OCI-LY7 (cell line): ENCODE data around the gene SETD1B. TPM values are rescaled to one million over a fixed set of nuclear protein-coding genes. Genes with fewer than 3 reads are reported as not detected.

ENCODE experiments used
- BruUV-seq: library from RNA; stranded (reverse); fragments of 400-500 nt; replicated peaks from 2 replicates; lab custom pipeline; 2021; lab: Mats Ljungman, UMichigan
- CTCF ChIA-PET: fragments of 300-600 bp; sonication (Branson Sonifier 250); formaldehyde crosslinking; loops from one replicate; lab custom pipeline; 2022; ENCODE audit warnings: antibody characterized with exemption; ENCODE audit not compliant: unreplicated experiment; lab: Charles Lee
- POLR2A ChIA-PET: fragments of 300-600 bp; sonication (Branson Sonifier 250); formaldehyde crosslinking; loops from one replicate; lab custom pipeline; 2022; ENCODE audit warnings: antibody characterized with exemption; lab: Charles Lee
- DNase-seq: peaks from one replicate; pipeline ENCODE4 v3.0.0-alpha.2; 2015; ENCODE audit warnings: low spot score
- H2AFZ ChIP-seq: fragments of 200-600 bp; sonication (generic), shearing (Covaris generic); 2 replicates; pipeline ENCODE4 v1.6.1; 2014; ENCODE audit warnings: mild to moderate bottlenecking, antibody characterized with exemption, low read length, moderate library complexity
- H3K27ac ChIP-seq: fragments of 200-600 bp; sonication (generic); 2 replicates; pipeline ENCODE4 v1.5.1; 2014; ENCODE audit warnings: mixed run types, low read depth, mild to moderate bottlenecking, moderate library complexity, low read length, inconsistent platforms; ENCODE audit not compliant: poor library complexity, severe bottlenecking
- H3K36me3 ChIP-seq: fragments of 200-600 bp; sonication (generic); 2 replicates; pipeline ENCODE4 v1.6.1; 2014; ENCODE audit warnings: mild to moderate bottlenecking, antibody characterized with exemption, low read length, moderate library complexity, mixed read lengths; ENCODE audit not compliant: insufficient read depth
- H3K4me1 ChIP-seq: fragments of 200-600 bp; sonication (generic); 2 replicates; pipeline ENCODE4 v1.5.1; 2014; ENCODE audit warnings: mild to moderate bottlenecking, low read length; ENCODE audit not compliant: insufficient read depth, poor library complexity, severe bottlenecking
- H3K4me2 ChIP-seq: fragments of 200-600 bp; sonication (generic); 2 replicates; pipeline ENCODE4 v1.6.1; 2014; ENCODE audit warnings: mild to moderate bottlenecking, low read length
- H3K4me3 ChIP-seq: fragments of 200-600 bp; sonication (generic); 2 replicates; pipeline ENCODE4 v1.5.1; 2014; ENCODE audit warnings: mild to moderate bottlenecking, low read depth, low read length; ENCODE audit not compliant: poor library complexity, severe bottlenecking
- H3K79me2 ChIP-seq: fragments of 200-600 bp; sonication (generic); 2 replicates; pipeline ENCODE4 v1.6.1; 2016; ENCODE audit warnings: low read depth, mild to moderate bottlenecking, low read length, moderate library complexity, mixed read lengths; ENCODE audit not compliant: insufficient read depth
- H3K9me2 ChIP-seq: fragments of 200-600 bp; sonication (generic); 2 replicates; pipeline ENCODE4 v1.6.1; 2016; ENCODE audit warnings: mild to moderate bottlenecking, low read length, mixed read lengths; ENCODE audit not compliant: insufficient read depth
- H3K9me3 ChIP-seq: fragments of 200-600 bp; sonication (generic); 2 replicates; pipeline ENCODE4 v1.6.1; 2014; ENCODE audit warnings: mild to moderate bottlenecking, mixed run types, low read length, mixed read lengths
- H4K20me1 ChIP-seq: fragments of 200-600 bp; sonication (generic); 2 replicates; pipeline ENCODE4 v1.6.1; 2014; ENCODE audit warnings: mild to moderate bottlenecking, antibody characterized with exemption, low read length, moderate library complexity, mixed read lengths; ENCODE audit not compliant: insufficient read depth
- EZH2phosphoT487 ChIP-seq: fragments of 200-600 bp; sonication (generic); IDR thresholded peaks from 2 replicates; pipeline ENCODE4 v1.6.1; 2018; ENCODE audit warnings: low read depth, borderline replicate concordance, mild to moderate bottlenecking, mixed run types, antibody characterized with exemption, low read length, moderate library complexity, mixed read lengths
- intact Hi-C: fragments of 100-400 bp; cut with micrococcal nuclease; formaldehyde crosslinking; loops from one replicate; pipeline ENCODE4 v1.10.0; 2022; ENCODE audit not compliant: unreplicated experiment
- total RNA-seq, 2 experiments: library from RNA; depleted of rRNA in 1 of 2; stranded (reverse); fragments of >200 nt in 1 of 2; shearing (Covaris generic) in 1 of 2; gene quantifications; 2 replicates each; pipeline ENCODE4 v1.2.3, GENCODE V29; 2014 to 2022
- TF ChIP-seq, protein P1 (sequence below): fragments of 200-600 bp; sonication (generic); conservative IDR thresholded peaks from 2 replicates; pipeline ENCODE4 v1.5.1; 2014; ENCODE audit warnings: mild to moderate bottlenecking, antibody characterized with exemption, low read length, moderate library complexity, mixed read lengths

The SETD1B gene
- total RNA-seq, 2 experiments from 2014 or later: 4.7 to 22.5 TPM

DNA sequence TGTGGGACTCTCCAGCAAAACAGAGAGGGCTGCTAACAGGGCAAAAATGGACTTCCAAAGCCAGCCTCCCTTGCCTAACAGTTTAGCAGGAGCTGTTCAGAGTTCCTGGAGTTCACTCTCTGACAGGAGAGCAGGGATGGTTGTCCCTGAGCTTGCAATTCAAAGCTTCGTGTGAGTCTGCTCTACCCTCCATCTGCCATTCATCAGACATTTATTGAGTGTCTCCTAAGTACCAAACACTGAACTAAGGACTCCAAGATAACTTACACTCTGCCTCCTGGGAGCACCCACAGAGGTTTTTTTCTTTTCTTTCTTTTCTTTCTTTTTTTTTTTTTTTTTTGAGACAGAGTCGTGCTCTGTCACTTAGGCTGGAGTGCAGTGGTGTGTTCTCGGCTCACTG lies 39.0 kb upstream of the SETD1B start:
- H3K9me3 ChIP-seq: no peaks in the 10 kb centered on the region
- no peaks in the 10 kb centered on the region for H3K9me2 ChIP-seq
- DNase-seq: no peak
- H3K79me2 ChIP-seq: no peaks in the 10 kb centered on the region
- no peak overlapping the region for H3K4me2 ChIP-seq
- ChIA-PET POLR2A (interaction anchor here (0.7 to 0.9 kb wide), 4 partner anchors 182 to 1391 kb away, joined by 3 to 7 read pairs (median 3); no protein-coding TSS in a partner anchor), CTCF (no interaction called here)
- intact Hi-C loops: no loop called here
- no peak overlapping the region for H3K4me3 ChIP-seq
- H3K36me3 ChIP-seq: peaks cover 3% of the 10 kb centered on the region
- no peak overlapping the region for H2AFZ ChIP-seq
- H4K20me1 ChIP-seq: no peaks in the 10 kb centered on the region
- no peak overlapping the region for H3K27ac ChIP-seq
- TF ChIP-seq, protein P1, sequence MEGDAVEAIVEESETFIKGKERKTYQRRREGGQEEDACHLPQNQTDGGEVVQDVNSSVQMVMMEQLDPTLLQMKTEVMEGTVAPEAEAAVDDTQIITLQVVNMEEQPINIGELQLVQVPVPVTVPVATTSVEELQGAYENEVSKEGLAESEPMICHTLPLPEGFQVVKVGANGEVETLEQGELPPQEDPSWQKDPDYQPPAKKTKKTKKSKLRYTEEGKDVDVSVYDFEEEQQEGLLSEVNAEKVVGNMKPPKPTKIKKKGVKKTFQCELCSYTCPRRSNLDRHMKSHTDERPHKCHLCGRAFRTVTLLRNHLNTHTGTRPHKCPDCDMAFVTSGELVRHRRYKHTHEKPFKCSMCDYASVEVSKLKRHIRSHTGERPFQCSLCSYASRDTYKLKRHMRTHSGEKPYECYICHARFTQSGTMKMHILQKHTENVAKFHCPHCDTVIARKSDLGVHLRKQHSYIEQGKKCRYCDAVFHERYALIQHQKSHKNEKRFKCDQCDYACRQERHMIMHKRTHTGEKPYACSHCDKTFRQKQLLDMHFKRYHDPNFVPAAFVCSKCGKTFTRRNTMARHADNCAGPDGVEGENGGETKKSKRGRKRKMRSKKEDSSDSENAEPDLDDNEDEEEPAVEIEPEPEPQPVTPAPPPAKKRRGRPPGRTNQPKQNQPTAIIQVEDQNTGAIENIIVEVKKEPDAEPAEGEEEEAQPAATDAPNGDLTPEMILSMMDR: no peak
- TF ChIP-seq EZH2phosphoT487: no peak
- H3K4me1 ChIP-seq: no peaks in the 10 kb centered on the region
- BruUV-seq: no TSS peak

- BruUV-seq: no TSS peak
- POLR2A ChIA-PET: interaction anchor here (0.6 kb wide), 1 partner anchor 20 kb away, joined by 4 read pairs; no protein-coding TSS in a partner anchor
- peaks cover 3% of the 10 kb centered on the region for H3K36me3 ChIP-seq
- no peaks in the 10 kb centered on the region for H3K9me3 ChIP-seq
- TF ChIP-seq, protein P1: no peak
- no peak for TF ChIP-seq EZH2phosphoT487
- no peak overlapping the region for H3K4me2 ChIP-seq
- CTCF ChIA-PET: no interaction called here
- no peaks in the 10 kb centered on the region for H3K79me2 ChIP-seq
- H4K20me1 ChIP-seq: no peaks in the 10 kb centered on the region
- no peak for DNase-seq
- H3K4me1 ChIP-seq: no peaks in the 10 kb centered on the region
- intact Hi-C loops: no loop called here
- H3K27ac ChIP-seq: no peak overlapping the region
- no peak overlapping the region for H3K4me3 ChIP-seq
- H3K9me2 ChIP-seq: no peaks in the 10 kb centered on the region
- no peak overlapping the region for H2AFZ ChIP-seq
Measured at GRCh38 chr12:121765573-121765972, 38.2 kb upstream of the SETD1B start.

GRCh38 chr12:121766290-121767039 lies 37.3 kb upstream of the SETD1B start:
- H2AFZ ChIP-seq: no peak overlapping the region
- peaks cover 3% of the 10 kb centered on the region for H3K36me3 ChIP-seq
- no peaks in the 10 kb centered on the region for H3K4me1 ChIP-seq
- POLR2A ChIA-PET: interaction anchor here (0.6 kb wide), 1 partner anchor 19 kb away, joined by 4 read pairs; no protein-coding TSS in a partner anchor
- no peaks in the 10 kb centered on the region for H3K9me3 ChIP-seq
- no TSS peak for BruUV-seq
- H3K9me2 ChIP-seq: no peaks in the 10 kb centered on the region
- no peak overlapping the region for H3K4me3 ChIP-seq
- TF ChIP-seq EZH2phosphoT487: no peak
- TF ChIP-seq, protein P1: no peak
- no peak overlapping the region for H3K27ac ChIP-seq
- DNase-seq: no peak
- CTCF ChIA-PET: no interaction called here
- H4K20me1 ChIP-seq: no peaks in the 10 kb centered on the region
- no peaks in the 10 kb centered on the region for H3K79me2 ChIP-seq
- H3K4me2 ChIP-seq: no peak overlapping the region
- intact Hi-C loops: no loop called here
